Left renal cortex interstitium (tissue), 4 donors: ENCODE results near the gene TRAPPC3. TPM values are rescaled to one million over a fixed set of nuclear protein-coding genes. Genes with fewer than 3 reads are reported as not detected.

ENCODE experiments used
- DNase-seq, 4 donors: peaks; one replicate each; pipeline ENCODE4 v3.0.0-alpha.2; 2013; ENCODE audit warnings: low read depth in 4 of 4, low spot score in 2 of 4, missing footprints in 1 of 4
- polyA plus RNA-seq, 4 donors: library from polyadenylated mRNA; unstranded; fragments of 120-200 nt; gene quantifications; one replicate each; pipeline ENCODE4 v1.2.1, GENCODE V29; 2013; ENCODE audit not compliant: insufficient read length in 4 of 4

The TRAPPC3 gene
- polyA plus RNA-seq, 4 donors, result 63.0 to 67.7 (median 63.3) TPM

- DNase-seq, result peak in 2 of 4 donors; percentile 73 to 75
Measured at GRCh38 chr1:36088577-36089392, 60.5 kb downstream of the TRAPPC3 start, which contains the start of gene ADPRS. TSS of gene ADPRS (plus strand) at chr1:36088892. CDS start at chr1:36088905, 13 bp downstream.

GRCh38 chr1:36088265-36088576, 61.1 kb downstream of the TRAPPC3 start:
- no peak for DNase-seq

- no peak for DNase-seq
Measured at GRCh38 chr1:36087233-36088123, 61.8 kb downstream of the TRAPPC3 start.

Other genes with a start within 250 kb of the TRAPPC3 start
- gene AGO3, start 218.4 kb downstream of the TRAPPC3 start, polyA plus RNA-seq, result 10 to 100 TPM in 3 of 4 donors, 1 to 10 TPM in 1; 8.4 to 17.0 (median 13.3) TPM
- 10 to 100 TPM in 2 of 4 donors, 1 to 10 TPM in 2; 9.4 to 14.3 (median 11.5) TPM for gene TEKT2, start 65.4 kb downstream of the TRAPPC3 start, polyA plus RNA-seq
- gene ADPRS, start 60.6 kb downstream of the TRAPPC3 start, polyA plus RNA-seq, result 10 to 100 TPM; 31.2 to 38.3 (median 33.4) TPM
- 1 to 10 TPM; 1.6 to 2.8 (median 1.9) TPM for gene COL8A2, start 24.3 kb downstream of the TRAPPC3 start, polyA plus RNA-seq
- gene MAP7D1, start 6.7 kb upstream of the TRAPPC3 start, polyA plus RNA-seq, result 10 to 100 TPM; 57.5 to 77.7 (median 66.1) TPM
- gene THRAP3, start 75.0 kb upstream of the TRAPPC3 start, polyA plus RNA-seq, result 100 to 1,000 TPM; 121 to 150 (median 142) TPM
- 10 to 100 TPM; 18.5 to 40.8 (median 29.9) TPM for gene SH3D21, start 156.9 kb upstream of the TRAPPC3 start, polyA plus RNA-seq
- 100 to 1,000 TPM in 2 of 4 donors, 10 to 100 TPM in 2; 43.1 to 142 (median 86.8) TPM for gene EVA1B, start 174.2 kb upstream of the TRAPPC3 start, polyA plus RNA-seq
- gene STK40, start 236.4 kb upstream of the TRAPPC3 start, polyA plus RNA-seq, result 10 to 100 TPM; 41.0 to 48.5 (median 44.2) TPM
- 10 to 100 TPM; 24.3 to 32.2 (median 26.0) TPM for gene LSM10, start 248.4 kb upstream of the TRAPPC3 start, polyA plus RNA-seq